GM19467 (cell line): ENCODE results near the gene SOX5.
A peak's percentile ranks its signal among the peaks of the same experiment; 100 is the strongest.

ENCODE experiments used
- ATAC-seq: cut with Tn5 transposase; IDR thresholded peaks from one replicate; pipeline ENCODE4 v1.9.1; 2021; ENCODE audit warnings: mild to moderate bottlenecking, moderate library complexity; ENCODE audit not compliant: unreplicated experiment

SOX5 gene

GRCh38 chr12:23628806-23629205 is 320.7 kb downstream of the SOX5 start:
- ATAC-seq: no peak

DNA sequence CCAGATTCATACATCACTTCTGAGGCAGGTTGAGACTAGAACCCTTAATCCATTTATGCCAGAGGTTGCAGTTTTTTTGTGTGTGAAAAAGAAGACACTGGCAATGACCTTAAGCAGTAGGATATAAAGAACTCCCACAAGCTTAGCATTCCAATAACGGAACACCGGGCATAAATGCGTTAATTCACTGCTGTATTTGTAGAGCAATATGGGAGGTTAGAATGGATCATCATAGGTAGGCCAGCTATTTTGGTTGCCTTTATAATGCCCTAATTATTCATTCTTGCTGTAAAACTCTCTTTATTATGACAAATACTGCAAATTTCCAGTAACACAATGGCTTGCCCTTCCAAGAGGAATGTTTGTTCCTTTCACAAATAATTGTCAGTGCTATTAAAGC is 322.7 kb downstream of the SOX5 start:
- ATAC-seq: no peak

DNA sequence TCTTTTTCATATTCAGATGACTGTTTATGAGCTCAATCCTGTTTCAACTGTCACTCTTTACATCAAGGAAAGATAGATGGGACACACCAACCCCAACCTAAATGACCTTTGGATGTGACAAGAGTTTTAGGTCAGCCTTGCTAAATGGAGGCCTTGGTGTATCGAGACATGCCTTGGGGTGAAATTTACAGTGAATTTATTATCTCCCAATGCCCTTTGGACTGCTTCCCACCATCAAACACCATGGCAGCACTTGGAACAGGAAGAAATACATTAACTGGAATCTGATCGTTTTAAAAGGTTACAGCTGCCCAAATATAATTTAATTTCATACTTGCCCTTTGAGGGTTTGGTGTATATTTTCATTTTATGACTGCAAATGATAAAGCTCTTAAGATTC is 327.6 kb downstream of the SOX5 start:
- ATAC-seq: no peak

DNA sequence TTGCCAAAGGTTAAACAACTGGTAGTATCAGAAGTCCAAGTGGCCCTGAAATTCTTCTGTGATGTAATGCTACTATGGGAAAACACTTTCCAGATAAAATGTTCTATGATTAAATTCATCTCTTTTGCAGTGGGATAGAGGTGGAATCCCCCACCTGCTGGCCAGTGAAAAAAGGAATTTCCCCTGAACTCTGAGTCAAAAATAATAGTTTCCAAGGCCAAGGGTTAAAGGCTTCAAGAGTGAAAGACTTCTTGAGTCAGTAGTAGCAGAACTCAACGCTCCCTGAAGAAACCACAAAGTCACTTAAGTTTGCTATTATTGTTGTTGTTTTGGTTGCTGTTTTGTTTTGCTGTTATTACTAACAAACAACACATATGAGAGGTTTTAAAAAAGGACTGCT is 330.8 kb downstream of the SOX5 start:
- no peak for ATAC-seq

DNA sequence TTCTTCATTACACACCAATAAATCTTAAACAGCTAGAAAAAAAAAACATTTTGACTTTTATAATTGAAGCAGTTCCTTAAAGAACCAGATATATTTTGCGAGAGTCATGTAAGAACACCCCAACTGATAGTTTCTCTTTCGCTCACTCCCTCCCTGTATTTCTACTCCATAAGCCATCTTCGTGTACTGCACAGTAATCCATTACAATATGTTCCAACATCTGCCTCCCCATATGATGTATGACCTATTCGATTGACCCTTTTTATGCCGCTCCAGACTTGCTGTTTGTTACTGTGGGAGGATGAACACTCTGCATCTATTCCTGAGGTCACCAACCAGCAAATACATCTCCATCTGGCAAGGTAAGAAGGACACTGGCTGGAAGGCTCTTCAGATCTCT is 331.7 kb downstream of the SOX5 start:
- ATAC-seq: no peak

GRCh38 chr12:23614280-23614679 is 335.2 kb downstream of the SOX5 start:
- ATAC-seq: no peak

- ATAC-seq: no peak
Observed at GRCh38 chr12:23611320-23611719, 338.1 kb downstream of the SOX5 start.

GRCh38 chr12:23600919-23601318 is 348.6 kb downstream of the SOX5 start:
- no peak for ATAC-seq

DNA sequence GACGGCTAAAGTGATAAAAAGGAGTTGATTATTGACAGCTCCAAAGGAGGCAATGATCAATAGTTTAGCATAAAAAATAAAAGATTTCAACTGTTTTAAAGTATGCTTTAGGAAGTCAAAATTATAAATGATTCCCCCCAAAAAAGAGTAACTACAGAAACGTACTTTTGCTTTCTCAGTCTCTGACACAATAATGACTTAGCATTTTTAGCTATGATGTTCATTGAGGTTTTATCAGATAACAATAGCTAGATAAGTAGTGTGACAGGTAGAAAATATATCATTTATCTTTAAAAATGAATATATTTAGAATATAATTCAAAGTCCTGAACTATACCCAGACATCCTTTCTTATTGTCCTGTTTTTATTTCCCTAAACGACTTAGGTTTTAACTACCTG is 352.9 kb downstream of the SOX5 start:
- no peak for ATAC-seq

GRCh38 chr12:23587833-23588559 is 361.5 kb downstream of the SOX5 start:
- ATAC-seq: no peak

- ATAC-seq: no peak
Observed at GRCh38 chr12:23585782-23586163, 363.7 kb downstream of the SOX5 start.

DNA sequence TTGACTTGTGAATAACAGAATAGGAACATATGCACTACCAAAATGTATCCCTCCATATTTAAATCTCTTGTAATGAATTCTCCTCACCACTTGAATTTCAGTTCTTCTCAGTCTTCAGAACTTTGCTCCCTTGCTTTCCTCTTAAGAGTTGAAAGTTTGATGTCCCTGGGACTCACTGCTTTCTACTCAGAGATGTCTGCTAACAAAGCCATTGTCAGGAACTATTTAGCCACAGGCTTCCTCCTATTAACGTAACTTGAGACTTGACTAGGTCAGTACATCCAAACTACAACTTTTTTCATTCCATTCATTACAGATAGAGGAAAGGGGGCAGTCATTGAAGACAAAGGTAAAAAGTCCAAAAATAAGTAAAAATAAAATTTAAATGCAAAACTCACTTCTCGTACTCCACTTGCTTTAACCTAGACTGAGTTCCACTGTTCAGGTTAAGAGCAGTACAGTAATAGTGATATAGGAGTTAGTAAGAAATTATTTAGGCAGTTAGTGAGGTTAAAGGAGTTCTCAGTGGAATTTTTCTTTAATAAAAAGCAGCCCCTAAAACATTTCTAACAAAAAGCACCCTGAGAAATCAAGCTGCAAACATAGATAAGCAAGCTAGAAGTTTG is 364.2 kb downstream of the SOX5 start:
- no peak for ATAC-seq

DNA sequence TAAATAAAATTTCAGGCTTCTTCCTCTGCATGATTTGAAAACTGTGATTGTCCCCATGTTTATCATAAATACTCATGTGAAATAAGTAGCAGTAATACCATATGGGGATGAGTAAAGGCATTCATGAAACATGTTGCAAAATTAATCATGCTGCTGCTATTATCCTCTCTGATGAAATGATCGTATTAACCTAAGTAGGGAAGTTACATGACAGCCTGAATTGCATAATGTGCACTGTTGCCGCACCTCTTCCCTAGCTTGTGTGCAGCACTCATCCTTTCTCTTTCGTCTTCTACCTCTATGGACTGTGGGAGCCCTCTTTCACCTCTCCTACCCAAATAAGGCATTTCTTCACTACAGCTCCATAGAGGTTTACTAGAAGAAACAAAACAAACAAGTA is 367.6 kb downstream of the SOX5 start:
- no peak for ATAC-seq

DNA sequence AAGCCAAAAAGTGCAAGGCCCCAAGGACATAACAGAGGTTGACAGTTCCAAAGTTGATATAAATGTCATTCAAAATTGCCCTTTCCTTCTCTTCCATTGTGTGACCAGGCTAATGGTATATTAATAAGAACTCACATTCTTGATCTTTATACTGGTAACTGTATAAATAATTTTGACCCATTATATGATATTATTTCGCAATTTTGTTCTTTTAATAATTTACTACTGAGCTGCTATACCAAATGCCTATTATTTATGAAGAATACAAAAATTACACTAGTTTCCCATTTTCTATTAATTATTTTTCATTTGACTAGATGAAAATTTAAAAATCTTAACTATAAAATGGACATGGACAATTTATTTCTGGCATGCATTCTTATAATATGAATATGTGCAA is 370.2 kb downstream of the SOX5 start:
- ATAC-seq: no peak

- ATAC-seq: peak; percentile 81
Observed at GRCh38 chr12:23576372-23576771, 373.1 kb downstream of the SOX5 start.

GRCh38 chr12:23569356-23569755 is 380.1 kb downstream of the SOX5 start:
- ATAC-seq: no peak

DNA sequence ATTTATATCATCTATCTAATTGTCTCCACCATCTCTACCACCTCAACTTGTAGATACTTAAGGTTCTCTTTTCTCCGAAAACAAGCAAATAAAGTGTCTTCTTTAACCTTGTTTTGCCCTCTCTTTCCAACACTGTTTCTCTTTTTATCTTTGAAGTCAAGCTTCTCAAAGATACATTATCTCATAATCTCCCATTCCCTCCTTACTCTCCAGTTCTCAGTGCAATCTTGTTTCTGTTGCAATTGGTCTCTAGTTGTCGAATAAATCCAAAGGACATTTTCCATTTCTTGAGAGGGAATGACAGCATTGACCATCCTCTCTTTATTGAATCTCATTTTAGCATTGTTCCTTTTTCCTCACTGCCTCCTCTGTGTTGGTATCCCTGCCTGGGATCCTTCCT is 383.3 kb downstream of the SOX5 start:
- ATAC-seq: no peak

DNA sequence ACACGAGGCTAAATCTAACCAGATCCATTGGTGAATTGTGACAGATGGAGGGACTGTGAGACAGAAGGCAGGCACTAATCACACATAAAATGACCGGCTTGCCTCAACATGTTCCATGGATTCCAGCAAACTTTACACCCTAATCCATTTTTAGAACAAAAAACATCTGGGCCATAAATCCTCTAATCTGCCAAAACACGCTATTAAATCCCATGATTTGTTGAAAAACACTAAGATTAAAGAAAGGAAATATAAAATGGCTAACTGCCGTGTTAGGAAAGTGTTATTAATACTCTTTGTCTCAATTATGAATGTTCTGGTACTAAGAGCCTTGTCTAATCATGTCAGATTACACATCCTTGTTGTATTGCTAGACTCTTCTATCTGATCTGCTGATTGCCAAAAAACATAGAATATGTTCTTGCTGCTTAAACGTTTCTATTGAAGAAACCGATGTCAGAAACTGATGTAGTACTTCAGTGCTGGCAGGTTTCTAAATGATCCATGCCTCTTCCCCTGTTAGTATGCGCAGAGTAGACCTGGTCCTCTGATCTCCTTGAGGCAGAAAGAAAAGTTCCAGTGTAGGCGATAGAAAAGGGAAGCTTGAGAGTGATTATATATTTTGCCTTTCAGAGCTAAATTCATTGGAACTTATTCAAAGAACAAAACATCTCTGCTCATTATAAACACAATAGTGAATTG is 384.9 kb downstream of the SOX5 start:
- ATAC-seq: no peak

DNA sequence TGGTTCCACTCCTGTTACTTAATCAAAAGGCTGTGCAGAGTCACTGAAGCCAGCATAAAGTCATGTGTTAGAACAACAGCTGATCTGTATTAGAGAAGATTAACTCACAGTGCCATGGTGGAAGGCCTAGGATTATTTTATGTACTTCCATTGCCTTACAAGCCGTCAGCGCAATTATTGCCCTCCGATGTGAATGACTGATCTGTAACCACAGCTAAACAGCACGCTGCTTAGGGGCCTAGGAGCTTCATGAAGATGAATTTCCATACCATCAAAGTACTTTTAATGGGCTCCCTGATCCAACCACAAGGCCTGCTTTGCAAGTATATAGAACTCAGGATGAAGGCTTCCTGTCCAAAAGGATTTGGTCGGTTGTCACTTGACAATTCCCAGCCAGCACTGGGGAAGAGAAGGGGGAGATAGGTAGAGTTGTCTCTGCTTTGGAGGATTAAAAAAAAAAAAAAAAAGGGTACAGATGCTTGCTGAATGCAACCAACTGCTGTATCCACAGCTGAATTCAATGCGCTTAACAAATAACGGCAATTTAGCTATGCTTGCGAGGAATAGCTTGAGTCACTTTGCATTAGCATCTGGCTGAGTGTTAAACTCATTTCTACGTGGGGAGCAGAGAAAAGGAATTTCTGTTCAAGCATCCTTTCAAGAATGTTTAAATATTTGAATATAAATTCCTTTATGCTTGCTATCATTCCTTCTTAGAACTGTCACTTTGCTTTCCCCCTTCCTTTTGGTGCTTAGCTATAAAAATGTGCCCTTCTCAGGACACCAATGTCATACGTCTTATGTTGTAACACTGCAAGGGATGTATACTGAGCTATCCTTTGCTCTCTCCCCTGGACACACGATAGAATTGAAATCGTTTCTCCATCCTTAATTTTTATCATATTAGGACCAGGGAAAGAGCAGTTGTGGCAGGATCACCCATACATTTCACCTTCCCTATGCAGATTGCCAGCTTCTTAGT is 387.8 kb downstream of the SOX5 start:
- ATAC-seq: no peak

GRCh38 chr12:23560611-23561010 is 388.9 kb downstream of the SOX5 start:
- peak; percentile 90 for ATAC-seq

GRCh38 chr12:23559268-23559753 is 390.2 kb downstream of the SOX5 start:
- no peak for ATAC-seq
